Body of pancreas (tissue), 4 donors: ENCODE data around the gene KCNMB4.

ENCODE experiments used
- POLR2A ChIP-seq, 3 donors: fragments of 450-650 bp; IDR thresholded peaks; one replicate each; pipeline ENCODE4 v1.6.1; 2016; ENCODE audit warnings: antibody characterized with exemption in 3 of 3, mild to moderate bottlenecking in 2 of 3
- TF ChIP-seq, protein P1 (sequence below), 7 experiments: fragments of 450-650 bp in 4 of 7; fragments of 200-600 bp in 3 of 7; sonication (generic) in 3 of 7; IDR thresholded peaks; one replicate each; pipeline ENCODE4 v1.5.1; 2016 to 2019; ENCODE audit warnings: antibody characterized with exemption in 7 of 7

DNA sequence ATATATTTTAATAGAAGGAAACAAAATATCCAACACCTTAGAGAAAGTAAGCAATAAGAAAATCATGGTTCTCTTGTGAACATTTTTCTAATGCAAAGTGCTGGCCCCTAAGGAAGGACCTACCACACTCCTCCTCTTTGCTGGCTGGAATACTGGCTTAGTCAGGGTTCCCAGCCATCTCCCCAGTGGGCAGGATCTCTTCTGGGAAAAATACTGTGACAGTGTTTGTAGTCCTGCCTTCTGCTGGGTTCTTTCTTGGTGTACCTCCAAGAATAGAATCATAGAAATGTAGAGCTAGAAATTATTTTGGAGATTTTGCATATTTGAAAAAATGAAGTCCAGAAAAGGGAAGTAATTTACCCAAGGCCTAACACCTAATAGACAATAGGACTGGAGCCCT lies 31.9 kb downstream of the KCNMB4 start:
- TF ChIP-seq, protein P1, sequence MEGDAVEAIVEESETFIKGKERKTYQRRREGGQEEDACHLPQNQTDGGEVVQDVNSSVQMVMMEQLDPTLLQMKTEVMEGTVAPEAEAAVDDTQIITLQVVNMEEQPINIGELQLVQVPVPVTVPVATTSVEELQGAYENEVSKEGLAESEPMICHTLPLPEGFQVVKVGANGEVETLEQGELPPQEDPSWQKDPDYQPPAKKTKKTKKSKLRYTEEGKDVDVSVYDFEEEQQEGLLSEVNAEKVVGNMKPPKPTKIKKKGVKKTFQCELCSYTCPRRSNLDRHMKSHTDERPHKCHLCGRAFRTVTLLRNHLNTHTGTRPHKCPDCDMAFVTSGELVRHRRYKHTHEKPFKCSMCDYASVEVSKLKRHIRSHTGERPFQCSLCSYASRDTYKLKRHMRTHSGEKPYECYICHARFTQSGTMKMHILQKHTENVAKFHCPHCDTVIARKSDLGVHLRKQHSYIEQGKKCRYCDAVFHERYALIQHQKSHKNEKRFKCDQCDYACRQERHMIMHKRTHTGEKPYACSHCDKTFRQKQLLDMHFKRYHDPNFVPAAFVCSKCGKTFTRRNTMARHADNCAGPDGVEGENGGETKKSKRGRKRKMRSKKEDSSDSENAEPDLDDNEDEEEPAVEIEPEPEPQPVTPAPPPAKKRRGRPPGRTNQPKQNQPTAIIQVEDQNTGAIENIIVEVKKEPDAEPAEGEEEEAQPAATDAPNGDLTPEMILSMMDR (IDR thresholded peaks at IDR 0.05): no peak
- no peak for TF ChIP-seq POLR2A (IDR thresholded peaks at IDR 0.05)
